HCEC 1CT (cell line): Measurements from ENCODE around the gene FDXACB1.

Experiments used
- DNase-seq: peaks from one replicate; pipeline ENCODE4 v3.0.0-alpha.2; 2017

Gene FDXACB1

GRCh38 chr11:111841370-111842053 is 37.5 kb downstream of the FDXACB1 start:
- peak; percentile 77 for DNase-seq

GRCh38 chr11:111840143-111840542 is 38.8 kb downstream of the FDXACB1 start:
- DNase-seq: no peak

GRCh38 chr11:111838054-111838453 is 40.9 kb downstream of the FDXACB1 start:
- DNase-seq: no peak

DNA sequence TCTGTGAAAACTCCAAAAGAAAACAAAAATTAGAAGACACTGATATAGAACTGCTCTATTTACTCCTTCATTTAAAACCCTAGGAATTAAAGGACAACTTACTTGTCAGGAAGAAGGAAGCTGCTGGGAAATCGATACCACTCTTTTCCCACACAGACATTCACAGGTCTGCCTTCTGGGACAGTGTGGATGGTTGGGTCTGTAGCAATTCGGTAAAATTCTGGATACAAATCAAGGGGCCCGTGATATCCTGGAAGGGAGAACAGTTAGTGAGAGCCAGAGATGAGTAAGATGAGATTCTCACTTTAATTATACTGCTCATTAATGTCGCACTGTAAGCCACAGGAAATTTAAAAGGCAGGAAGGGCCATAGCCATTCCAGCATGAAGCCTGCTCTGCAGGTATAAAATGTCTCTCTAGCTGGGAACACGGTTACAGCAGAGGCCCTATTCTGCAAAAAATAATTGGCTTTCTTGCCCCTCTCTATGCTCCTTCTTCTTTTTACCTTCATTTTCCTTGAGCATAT is 41.5 kb downstream of the FDXACB1 start:
- no peak for DNase-seq

DNA sequence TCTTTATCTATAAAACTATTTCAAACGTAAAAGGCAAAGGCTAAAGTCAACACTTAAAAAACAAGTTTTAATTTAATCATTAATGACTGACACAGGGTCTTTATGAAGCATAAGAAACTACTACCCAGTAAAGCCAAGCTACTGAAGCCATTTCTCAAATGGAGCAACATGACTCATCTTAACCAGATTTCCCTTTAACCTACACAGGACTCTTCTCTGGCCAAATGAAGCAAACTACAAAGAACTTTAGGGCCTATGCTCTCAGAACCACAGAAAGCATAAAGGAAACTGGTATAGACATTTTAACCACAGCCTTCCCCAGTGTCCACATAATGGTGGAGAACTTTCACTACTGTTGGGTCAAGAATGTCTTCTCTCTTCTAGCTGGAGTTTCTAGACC is 42.2 kb downstream of the FDXACB1 start:
- DNase-seq: peak; percentile 26

DNA sequence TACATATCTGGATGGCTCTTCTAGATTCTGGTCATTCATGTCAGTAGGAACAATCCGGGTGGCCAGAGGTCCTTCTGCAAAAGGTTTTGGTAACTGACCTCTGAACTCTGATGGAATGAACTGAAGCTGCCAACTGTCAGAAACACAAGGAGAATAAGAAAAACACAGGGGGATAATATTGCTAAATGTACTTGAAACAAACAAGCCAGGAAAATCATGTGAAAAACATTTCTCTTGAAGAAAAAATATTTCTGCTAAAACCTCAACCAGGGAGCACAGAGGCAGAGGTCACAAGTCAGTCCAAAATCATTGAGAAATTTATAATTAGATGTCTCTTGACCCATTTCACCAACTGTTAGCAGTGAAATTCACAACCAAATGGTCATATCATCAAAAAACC is 42.8 kb downstream of the FDXACB1 start:
- DNase-seq: no peak

DNA sequence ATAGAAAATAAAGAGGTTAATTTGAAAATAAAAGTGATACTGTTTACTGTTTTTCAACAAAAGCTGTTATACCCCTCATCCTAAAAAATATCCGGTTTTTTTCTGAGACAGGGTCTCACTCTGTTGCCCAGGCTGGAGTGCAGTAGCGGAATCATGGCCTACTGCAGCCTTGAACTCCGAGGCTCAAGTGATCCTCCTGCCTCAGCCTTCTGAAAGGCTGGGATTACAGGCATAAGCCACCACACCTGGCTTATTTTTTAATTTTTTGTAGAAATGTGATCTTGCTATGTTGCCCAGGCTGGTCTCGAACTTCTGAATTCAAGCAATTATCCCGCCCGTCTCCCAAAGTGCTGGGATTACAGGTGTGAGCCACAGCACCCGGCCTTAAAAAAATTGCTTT is 43.3 kb downstream of the FDXACB1 start:
- DNase-seq: no peak

GRCh38 chr11:111834432-111835163 is 44.4 kb downstream of the FDXACB1 start:
- DNase-seq: no peak

DNA sequence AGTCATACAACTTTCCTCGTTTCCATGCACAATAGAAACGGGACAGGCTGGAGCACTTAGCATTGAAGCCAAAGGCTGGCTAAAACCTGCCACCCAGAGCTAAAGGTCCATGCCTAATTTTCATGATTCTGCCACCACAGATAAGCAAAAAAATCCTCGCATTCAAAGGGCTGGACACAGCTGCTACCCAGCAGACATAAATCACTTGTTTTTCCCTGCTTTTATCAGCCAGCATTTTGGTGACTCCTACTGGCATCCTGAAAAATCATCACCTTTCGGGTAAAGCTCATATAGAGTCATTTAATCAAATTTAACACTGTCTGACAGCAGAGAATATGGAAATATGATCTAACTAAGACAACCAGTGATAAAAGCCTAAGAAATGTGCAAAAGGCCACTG is 45.4 kb downstream of the FDXACB1 start:
- no peak for DNase-seq

GRCh38 chr11:111829185-111829968 is 49.6 kb downstream of the FDXACB1 start:
- DNase-seq: peak; percentile 51

DNA sequence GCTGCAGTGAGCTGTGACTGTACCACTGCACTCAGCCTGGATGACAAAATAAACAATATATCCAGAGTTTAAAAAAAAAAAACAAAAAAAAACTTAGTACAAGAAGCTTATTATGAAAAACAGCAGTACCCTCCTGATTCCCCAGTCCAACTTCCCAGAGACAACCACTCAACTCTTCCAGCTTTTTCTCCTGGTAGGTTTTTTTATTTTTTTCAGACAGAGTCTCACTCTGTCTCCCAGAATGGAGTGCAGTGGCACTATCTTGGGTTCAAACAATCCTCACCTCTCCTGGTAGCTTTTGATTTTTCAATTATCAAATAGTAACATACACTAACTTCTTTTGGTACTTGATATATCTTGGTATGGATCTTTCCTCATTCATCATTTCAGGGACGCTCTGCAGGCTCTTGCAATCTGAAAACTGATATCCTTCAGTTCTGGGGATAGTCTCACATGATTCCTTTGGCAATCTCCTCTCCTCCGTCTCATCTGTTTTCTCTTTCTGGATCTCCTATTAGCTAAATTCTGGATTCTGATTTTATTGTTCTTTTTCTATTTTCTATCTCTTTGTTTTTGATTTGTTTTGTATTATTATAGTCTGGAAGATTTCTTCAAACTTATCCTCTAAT is 52.5 kb downstream of the FDXACB1 start:
- DNase-seq: no peak
